ENCODE measurements around the gene SORL1. TPM values are rescaled to one million over a fixed set of nuclear protein-coding genes. Genes with fewer than 3 reads are reported as not detected.
A peak's percentile ranks its signal among the peaks of the same experiment; 100 is the strongest.

Gene SORL1
- total and polyA plus RNA-seq, 3 experiments from 2014 or later = 44.5 to 220 (median 46.9) TPM

DNA sequence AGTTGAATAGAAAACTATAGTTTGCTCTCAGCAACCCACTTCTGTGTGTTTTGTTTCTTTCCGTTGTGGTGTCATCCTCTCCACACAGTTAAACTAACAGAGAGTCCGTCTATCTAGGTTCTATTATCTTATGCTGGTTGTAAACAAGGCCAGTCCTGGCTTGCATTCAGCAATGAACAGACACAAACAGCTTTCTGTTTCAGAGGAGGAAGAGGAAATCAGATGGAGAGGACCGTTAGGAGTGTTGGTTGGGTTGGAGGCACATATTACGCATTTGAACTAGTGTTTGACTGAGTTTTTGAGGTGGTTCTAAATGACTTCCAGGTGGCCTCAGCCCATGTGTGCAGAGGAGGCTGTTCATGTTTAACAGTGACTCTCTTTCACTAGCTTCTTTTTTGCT is 130.2 kb downstream of the SORL1 start:
- H3K9me3 Mint-ChIP-seq = peaks cover 0 to 9% (median 2%) of the 10 kb centered on the region in 5 donors
- peaks cover 18% of the 10 kb centered on the region for H3K4me1 ChIP-seq (ENCODE audit: insufficient read depth, low read length)
- H3K36me3 ChIP-seq (ENCODE audit: insufficient read depth, low read length) = peaks cover 52% of the 10 kb centered on the region
- H3K27ac Mint-ChIP-seq = peak overlapping the region in 7 of 8 donors; percentile 51 to 96 (median 90)
- no peak overlapping the region for H3K27ac ChIP-seq (ENCODE audit: low read depth, low read length)
- ChIA-PET POLR2A (no interaction called here), CTCF (interaction anchor here (1.3 to 1.7 kb wide), 3 partner anchors 9 to 263 kb away, joined by 3 to 4 read pairs (median 3); no protein-coding TSS in a partner anchor)
- no peaks in the 10 kb centered on the region for H3K27me3 Mint-ChIP-seq
- peaks cover 31 to 95% (median 35%) of the 10 kb centered on the region in 3 donors for H3K36me3 Mint-ChIP-seq
- peaks cover 23 to 50% (median 38%) of the 10 kb centered on the region in 3 donors for H3K4me1 Mint-ChIP-seq
- no peak overlapping the region for H3K4me3 ChIP-seq (ENCODE audit: low read length)
- no peaks in the 10 kb centered on the region for H3K9me3 ChIP-seq (ENCODE audit: low read length)
- H3K27me3 ChIP-seq (ENCODE audit: insufficient read depth, low read length, poor library complexity, severe bottlenecking) = no peaks in the 10 kb centered on the region
- peak overlapping the region in 5 of 7 donors; percentile 5 to 67 (median 24) for H3K4me3 Mint-ChIP-seq
- DNase-seq = peak in 1 of 5 donors; percentile 26

DNA sequence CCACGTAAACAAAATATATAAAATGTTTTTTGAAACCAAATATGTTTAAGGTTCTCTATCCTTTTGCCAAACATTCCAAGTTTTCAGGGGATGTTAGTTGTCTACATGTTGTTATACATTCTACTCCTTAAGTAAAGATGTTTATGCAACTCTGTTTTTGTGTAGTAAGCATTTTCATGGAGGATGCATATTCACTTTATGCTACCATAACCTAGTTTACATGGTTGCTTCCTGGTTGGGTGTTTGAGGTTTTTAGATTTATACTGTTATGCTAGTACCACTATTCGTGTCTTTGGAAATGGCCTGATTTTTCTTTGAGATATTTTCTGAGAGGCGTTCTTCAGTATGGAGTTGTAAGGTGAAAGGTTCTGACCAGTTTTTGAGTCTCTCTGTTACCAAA is 131.7 kb downstream of the SORL1 start:
- POLR2A ChIA-PET = no interaction called here

GRCh38 chr11:121586750-121587149 is 134.6 kb downstream of the SORL1 start:
- H3K36me3 Mint-ChIP-seq = peaks cover 8 to 96% (median 23%) of the 10 kb centered on the region in 3 donors
- CTCF ChIA-PET = no interaction called here
- no peak overlapping the region for H3K4me3 Mint-ChIP-seq

More for the DNA sequence above, 131.7 kb downstream of the SORL1 start:
- Histone ChIP-seq H3K4me3 (ENCODE audit: low read length) (no peak overlapping the region), H3K27ac (ENCODE audit: low read depth, low read length) (no peak overlapping the region), H3K9me3 (ENCODE audit: low read length) (no peaks in the 10 kb centered on the region), H3K4me1 (ENCODE audit: insufficient read depth, low read length) (peaks cover 18% of the 10 kb centered on the region), H3K27me3 (ENCODE audit: insufficient read depth, low read length, poor library complexity, severe bottlenecking) (no peaks in the 10 kb centered on the region), H3K36me3 (ENCODE audit: insufficient read depth, low read length) (peaks cover 52% of the 10 kb centered on the region)
- DNase-seq = no peak
- CTCF ChIA-PET = no interaction called here
- Mint-ChIP-seq H3K4me1 (peaks cover 23 to 50% (median 38%) of the 10 kb centered on the region in 3 donors), H3K36me3 (peaks cover 24 to 95% (median 26%) of the 10 kb centered on the region in 3 donors), H3K4me3 (peak overlapping the region in 3 of 7 donors; percentile 16 to 24 (median 17)), H3K27ac (peak overlapping the region in 7 of 8 donors; percentile 16 to 89 (median 71)), H3K27me3 (no peaks in the 10 kb centered on the region), H3K9me3 (peaks cover 0 to 9% (median 2%) of the 10 kb centered on the region in 5 donors)

DNA sequence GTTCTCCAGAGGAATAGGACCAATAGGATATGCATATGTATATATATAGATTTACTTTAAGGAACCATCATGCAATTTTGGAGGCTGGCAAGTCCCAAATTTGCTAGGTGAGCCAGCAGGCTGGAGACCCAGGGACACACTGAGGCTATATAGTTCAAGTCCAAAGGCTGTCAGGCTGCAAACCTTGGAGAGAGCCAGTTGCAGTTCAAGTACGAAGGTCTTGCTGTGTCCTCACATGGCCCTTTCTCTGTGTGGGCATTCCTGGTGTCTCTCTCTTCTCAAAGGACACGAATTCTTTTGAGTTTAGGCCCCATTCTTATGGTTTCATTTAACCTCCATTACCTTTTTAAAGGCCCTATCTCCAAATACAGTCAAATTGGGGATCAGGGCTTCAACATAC is 135.1 kb downstream of the SORL1 start:
- no peak overlapping the region for H3K27ac ChIP-seq (ENCODE audit: low read depth, low read length)
- Mint-ChIP-seq H3K4me1 (peaks cover 17 to 27% (median 21%) of the 10 kb centered on the region in 3 donors), H3K9me3 (no peaks in the 10 kb centered on the region), H3K27ac (peak overlapping the region in 5 of 8 donors; percentile 19 to 77 (median 56)), H3K36me3 (peaks cover 8 to 96% (median 24%) of the 10 kb centered on the region in 3 donors), H3K4me3 (no peak overlapping the region), H3K27me3 (no peaks in the 10 kb centered on the region)
- ChIA-PET POLR2A (no interaction called here), CTCF (interaction anchor here (1.2 kb wide), 1 partner anchor 260 kb away, joined by 3 read pairs; no protein-coding TSS in a partner anchor)
- H3K4me1 ChIP-seq (ENCODE audit: insufficient read depth, low read length) = peaks cover 10% of the 10 kb centered on the region
- no peak overlapping the region for H3K4me3 ChIP-seq (ENCODE audit: low read length)
- peaks cover 68% of the 10 kb centered on the region for H3K36me3 ChIP-seq (ENCODE audit: insufficient read depth, low read length)
- no peaks in the 10 kb centered on the region for H3K9me3 ChIP-seq (ENCODE audit: low read length)
- H3K27me3 ChIP-seq (ENCODE audit: insufficient read depth, low read length, poor library complexity, severe bottlenecking) = no peaks in the 10 kb centered on the region
- no peak for DNase-seq

More at GRCh38 chr11:121586750-121587149, 134.6 kb downstream of the SORL1 start:
- H3K9me3 Mint-ChIP-seq = no peaks in the 10 kb centered on the region
- no peak overlapping the region for H3K27ac ChIP-seq (ENCODE audit: low read depth, low read length)
- DNase-seq = no peak
- H3K4me1 Mint-ChIP-seq = peaks cover 21 to 31% (median 26%) of the 10 kb centered on the region in 3 donors
- H3K4me1 ChIP-seq (ENCODE audit: insufficient read depth, low read length) = peaks cover 15% of the 10 kb centered on the region
- no peaks in the 10 kb centered on the region for H3K9me3 ChIP-seq (ENCODE audit: low read length)
- POLR2A ChIA-PET = no interaction called here
- peaks cover 64% of the 10 kb centered on the region for H3K36me3 ChIP-seq (ENCODE audit: insufficient read depth, low read length)
- H3K4me3 ChIP-seq (ENCODE audit: low read length) = no peak overlapping the region
- H3K27me3 Mint-ChIP-seq = no peaks in the 10 kb centered on the region
- H3K27ac Mint-ChIP-seq = peak overlapping the region in 5 of 8 donors; percentile 19 to 77 (median 56)
- H3K27me3 ChIP-seq (ENCODE audit: insufficient read depth, low read length, poor library complexity, severe bottlenecking) = no peaks in the 10 kb centered on the region

DNA sequence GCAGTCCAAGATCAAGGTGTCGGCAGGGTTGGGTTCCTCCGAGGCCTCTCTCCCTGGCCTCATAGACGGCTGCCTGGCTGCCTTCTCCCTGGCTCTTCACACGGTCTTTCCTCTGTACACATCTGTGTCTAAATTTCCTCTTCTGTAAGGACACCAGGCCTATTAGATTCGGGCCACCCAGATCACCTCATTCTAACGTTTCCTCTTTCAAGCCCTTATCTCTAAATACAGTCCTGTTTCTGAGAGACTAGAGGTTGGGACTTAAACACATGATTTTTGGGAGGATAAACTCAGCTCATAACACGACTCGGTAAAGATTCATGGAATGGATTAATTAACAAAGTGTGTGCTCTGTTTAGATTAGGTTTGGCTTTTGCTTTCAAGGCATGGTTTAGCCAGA is 136.6 kb downstream of the SORL1 start:
- H3K9me3 Mint-ChIP-seq = no peaks in the 10 kb centered on the region
- no peak for DNase-seq
- H3K9me3 ChIP-seq (ENCODE audit: low read length) = no peaks in the 10 kb centered on the region
- H3K36me3 ChIP-seq (ENCODE audit: insufficient read depth, low read length) = peaks cover 74% of the 10 kb centered on the region
- H3K36me3 Mint-ChIP-seq = peaks cover 8 to 95% (median 34%) of the 10 kb centered on the region in 3 donors
- peak overlapping the region in 5 of 8 donors; percentile 13 to 85 (median 29) for H3K27ac Mint-ChIP-seq
- H3K27me3 ChIP-seq (ENCODE audit: insufficient read depth, low read length, poor library complexity, severe bottlenecking) = no peaks in the 10 kb centered on the region
- H3K4me1 Mint-ChIP-seq = peaks cover 8 to 11% (median 9%) of the 10 kb centered on the region in 3 donors
- POLR2A ChIA-PET = no interaction called here
- H3K27me3 Mint-ChIP-seq = no peaks in the 10 kb centered on the region
- H3K4me3 Mint-ChIP-seq = no peak overlapping the region
- H3K27ac ChIP-seq (ENCODE audit: low read depth, low read length) = no peak overlapping the region
- CTCF ChIA-PET = interaction anchor here (1.0 kb wide), 1 partner anchor 269 kb away, joined by 3 read pairs; no protein-coding TSS in a partner anchor
- no peaks in the 10 kb centered on the region for H3K4me1 ChIP-seq (ENCODE audit: insufficient read depth, low read length)
- H3K4me3 ChIP-seq (ENCODE audit: low read length) = no peak overlapping the region

- DNase-seq = no peak
These were observed 137.9 kb downstream of the SORL1 start for GRCh38 chr11:121589946-121590537.

GRCh38 chr11:121590772-121591404 is 138.8 kb downstream of the SORL1 start:
- peaks cover 2 to 5% (median 5%) of the 10 kb centered on the region in 3 donors for H3K4me1 Mint-ChIP-seq
- CTCF ChIA-PET = interaction anchor here (0.7 to 2.3 kb wide), 15 partner anchors 9 to 344 kb away, joined by 3 to 14 read pairs (median 4); no protein-coding TSS in a partner anchor
- H3K4me3 ChIP-seq (ENCODE audit: low read length) = no peak overlapping the region
- H3K27ac ChIP-seq (ENCODE audit: low read depth, low read length) = no peak overlapping the region
- peak overlapping the region; percentile 38 to 82 (median 52) for H3K27ac Mint-ChIP-seq
- no peaks in the 10 kb centered on the region for H3K9me3 Mint-ChIP-seq
- H3K9me3 ChIP-seq (ENCODE audit: low read length) = no peaks in the 10 kb centered on the region
- peak in 1 of 5 donors; percentile 5 for DNase-seq
- peaks cover 86% of the 10 kb centered on the region for H3K36me3 ChIP-seq (ENCODE audit: insufficient read depth, low read length)
- POLR2A ChIA-PET = no interaction called here
- no peaks in the 10 kb centered on the region for H3K4me1 ChIP-seq (ENCODE audit: insufficient read depth, low read length)
- no peaks in the 10 kb centered on the region for H3K27me3 ChIP-seq (ENCODE audit: insufficient read depth, low read length, poor library complexity, severe bottlenecking)
- H3K4me3 Mint-ChIP-seq = no peak overlapping the region
- H3K27me3 Mint-ChIP-seq = no peaks in the 10 kb centered on the region
- H3K36me3 Mint-ChIP-seq = peaks cover 8 to 96% (median 32%) of the 10 kb centered on the region in 3 donors

More at GRCh38 chr11:121589946-121590537, 137.9 kb downstream of the SORL1 start:
- Histone ChIP-seq H3K4me1 (ENCODE audit: insufficient read depth, low read length) (no peaks in the 10 kb centered on the region), H3K4me3 (ENCODE audit: low read length) (no peak overlapping the region), H3K36me3 (ENCODE audit: insufficient read depth, low read length) (peaks cover 81% of the 10 kb centered on the region), H3K9me3 (ENCODE audit: low read length) (no peaks in the 10 kb centered on the region), H3K27me3 (ENCODE audit: insufficient read depth, low read length, poor library complexity, severe bottlenecking) (no peaks in the 10 kb centered on the region), H3K27ac (ENCODE audit: low read depth, low read length) (no peak overlapping the region)
- Mint-ChIP-seq H3K4me1 (peaks cover 2 to 5% (median 5%) of the 10 kb centered on the region in 3 donors), H3K36me3 (peaks cover 8 to 94% (median 32%) of the 10 kb centered on the region in 3 donors), H3K4me3 (peak overlapping the region in 1 of 7 donors; percentile 9), H3K9me3 (no peaks in the 10 kb centered on the region), H3K27me3 (no peaks in the 10 kb centered on the region), H3K27ac (peak overlapping the region; percentile 20 to 93 (median 76))
- POLR2A ChIA-PET = no interaction called here
- CTCF ChIA-PET = interaction anchor here (1.1 to 2.0 kb wide), 5 partner anchors 12 to 343 kb away, joined by 3 to 14 read pairs (median 5); no protein-coding TSS in a partner anchor
